GM19099 (cell line): ENCODE data around the gene NOXA1.

Experiments
- POLR2A ChIP-seq: IDR thresholded peaks from 3 replicates; pipeline ENCODE4 v1.6.1; 2011; ENCODE audit warnings: low read depth; ENCODE audit not compliant: insufficient read length; ENCODE audit errors: extremely low read depth

The NOXA1 gene

DNA sequence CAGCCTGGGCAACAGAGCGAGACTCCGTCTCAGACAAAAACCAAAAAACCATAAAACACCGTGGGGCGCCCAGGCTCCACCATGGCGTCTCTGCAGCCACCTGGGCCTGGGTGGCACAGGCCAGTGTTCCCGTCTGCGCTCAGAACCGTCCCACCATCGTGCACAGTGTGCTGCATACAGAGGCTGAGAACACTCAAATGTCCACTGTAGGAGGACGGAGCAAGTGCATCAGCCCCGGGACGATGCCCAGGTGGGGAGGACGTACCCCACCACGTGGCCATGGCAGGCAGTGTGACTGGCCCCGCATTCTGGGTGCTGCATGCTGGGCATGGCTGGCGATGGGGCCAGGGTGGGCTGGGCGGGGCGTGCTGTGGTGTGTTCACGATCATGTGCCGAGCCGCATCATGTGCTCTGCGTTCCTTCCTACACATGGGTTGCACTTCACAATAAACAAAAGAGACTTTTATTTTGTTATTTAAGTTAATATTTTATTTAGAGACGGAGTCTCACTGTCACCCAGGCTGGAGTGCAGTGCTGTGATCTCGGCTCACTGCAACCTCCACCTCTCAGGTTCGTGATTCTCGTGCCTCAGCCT, 38.0 kb upstream of the NOXA1 start:
- TF ChIP-seq POLR2A, result no peak

DNA sequence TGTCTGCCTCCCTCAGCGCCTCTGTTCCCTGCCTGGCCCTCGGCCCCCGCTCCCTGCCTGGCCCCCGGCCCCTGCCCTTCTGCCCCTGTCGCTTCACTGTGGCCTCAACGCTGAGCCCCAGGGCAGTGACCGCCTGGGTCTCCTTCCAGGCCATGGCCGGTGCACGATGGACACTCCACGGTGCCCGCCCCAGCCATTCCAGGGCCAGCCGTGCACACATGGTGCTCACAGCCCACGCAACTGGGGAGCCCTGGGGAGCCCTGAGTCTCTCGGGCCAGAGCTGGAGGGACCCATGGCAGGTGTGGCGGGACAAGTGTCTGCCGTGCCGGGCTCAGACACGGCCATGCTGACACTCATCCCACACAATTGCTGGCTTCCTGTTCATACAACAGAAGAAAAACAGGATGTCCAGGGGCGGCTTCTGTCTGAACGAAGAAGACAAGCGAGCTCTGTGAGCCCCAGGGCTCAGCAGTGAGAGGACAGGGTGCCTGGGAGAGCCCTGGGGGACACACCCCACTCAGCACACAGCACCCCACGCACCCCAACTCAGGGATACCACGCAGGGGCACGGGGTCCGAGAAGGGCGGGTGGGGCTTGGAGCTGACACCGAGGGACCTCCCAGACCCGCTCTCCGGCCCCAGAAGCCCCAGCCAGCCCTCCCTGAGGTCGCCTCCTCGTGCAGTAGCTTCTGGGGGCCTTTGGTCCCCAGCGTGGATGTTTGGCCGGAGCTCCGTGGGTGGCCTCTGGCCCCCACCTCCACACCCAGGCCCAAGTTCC, 35.9 kb upstream of the NOXA1 start:
- TF ChIP-seq POLR2A, result no peak

GRCh38 chr9:137387891-137388560, 35.2 kb upstream of the NOXA1 start:
- TF ChIP-seq POLR2A, result no peak

DNA sequence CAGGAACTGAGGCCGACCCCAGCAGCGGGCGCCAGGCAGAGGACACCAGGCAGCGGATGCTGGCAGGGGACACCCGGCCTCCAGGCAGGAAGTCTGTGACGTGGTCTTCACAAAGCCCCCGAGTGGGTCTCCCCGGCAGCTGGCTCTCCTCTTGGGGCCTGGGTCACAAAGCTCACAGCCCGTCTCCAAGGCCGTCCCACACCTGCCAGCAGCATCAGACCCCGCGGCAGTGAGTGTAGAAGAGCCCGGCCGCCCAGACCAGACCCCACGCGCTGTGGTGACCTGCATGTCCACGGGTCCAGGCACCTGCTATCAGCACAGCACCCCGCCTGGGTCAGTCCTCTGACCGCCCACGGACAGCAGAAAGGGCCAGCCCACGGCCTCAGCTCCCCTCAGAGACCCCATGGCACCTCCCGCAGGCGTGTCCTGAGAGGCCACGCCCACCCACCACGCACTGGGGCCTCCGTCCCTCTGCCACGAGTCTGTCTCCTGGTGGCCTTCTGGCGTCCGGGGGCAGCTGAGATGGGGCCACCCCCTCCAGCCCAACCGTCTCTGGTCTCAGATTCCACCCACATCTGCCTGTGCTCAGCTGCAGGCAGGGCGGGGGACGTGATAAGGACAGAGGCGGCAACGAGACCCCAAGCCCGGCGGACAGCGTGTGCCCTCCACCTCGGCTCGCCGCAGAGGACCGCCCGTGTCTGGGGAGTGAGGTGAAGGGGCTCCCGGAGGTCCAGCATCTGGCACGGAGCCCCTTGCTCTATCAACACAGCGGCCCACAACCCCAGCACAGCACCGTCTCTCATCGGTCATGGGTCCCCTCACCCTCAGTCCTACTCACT, 34.4 kb upstream of the NOXA1 start:
- TF ChIP-seq POLR2A, result no peak

- TF ChIP-seq POLR2A, result no peak
Measured at GRCh38 chr9:137389428-137389746, 33.8 kb upstream of the NOXA1 start.

GRCh38 chr9:137390553-137391410, 32.4 kb upstream of the NOXA1 start:
- no peak for TF ChIP-seq POLR2A

GRCh38 chr9:137391411-137391754, 31.8 kb upstream of the NOXA1 start:
- no peak for TF ChIP-seq POLR2A

DNA sequence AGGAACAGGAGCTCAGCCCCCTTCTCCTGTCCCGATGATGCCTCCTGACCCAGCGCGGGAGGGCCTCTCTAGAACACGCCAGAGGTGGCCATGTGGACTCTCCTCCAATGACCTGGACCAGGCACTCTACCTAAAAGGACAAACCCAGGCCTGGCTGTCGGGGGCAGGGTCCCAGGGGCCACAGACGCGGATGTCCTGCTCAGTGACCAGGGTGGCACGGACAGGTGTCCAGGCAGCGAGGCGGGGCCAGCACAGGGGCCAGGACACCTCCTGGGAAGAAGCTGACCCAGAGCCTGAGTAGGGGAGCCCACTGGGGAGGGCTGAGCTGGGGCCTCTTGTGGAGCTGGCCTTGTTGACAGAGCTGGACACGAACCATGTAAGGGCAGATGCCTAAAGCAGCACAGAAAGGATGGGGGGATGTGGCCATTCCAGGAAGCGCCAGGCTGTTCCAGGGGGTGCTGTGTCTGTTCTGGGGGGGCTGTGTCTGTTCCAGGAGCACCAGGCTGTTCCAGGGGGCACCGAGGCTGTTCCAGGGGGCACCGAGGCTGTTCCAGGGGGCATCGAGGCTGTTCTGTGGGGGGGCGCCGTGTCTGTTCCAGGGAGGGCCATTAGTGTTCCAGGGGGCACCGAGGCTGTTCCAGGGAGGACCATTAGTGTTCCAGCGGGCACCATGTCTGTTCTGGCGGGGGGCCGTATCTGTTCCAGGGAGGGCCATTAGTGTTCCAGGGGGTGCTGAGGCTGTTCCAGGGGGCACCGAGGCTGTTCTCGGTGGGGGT, 30.8 kb upstream of the NOXA1 start:
- no peak for TF ChIP-seq POLR2A

DNA sequence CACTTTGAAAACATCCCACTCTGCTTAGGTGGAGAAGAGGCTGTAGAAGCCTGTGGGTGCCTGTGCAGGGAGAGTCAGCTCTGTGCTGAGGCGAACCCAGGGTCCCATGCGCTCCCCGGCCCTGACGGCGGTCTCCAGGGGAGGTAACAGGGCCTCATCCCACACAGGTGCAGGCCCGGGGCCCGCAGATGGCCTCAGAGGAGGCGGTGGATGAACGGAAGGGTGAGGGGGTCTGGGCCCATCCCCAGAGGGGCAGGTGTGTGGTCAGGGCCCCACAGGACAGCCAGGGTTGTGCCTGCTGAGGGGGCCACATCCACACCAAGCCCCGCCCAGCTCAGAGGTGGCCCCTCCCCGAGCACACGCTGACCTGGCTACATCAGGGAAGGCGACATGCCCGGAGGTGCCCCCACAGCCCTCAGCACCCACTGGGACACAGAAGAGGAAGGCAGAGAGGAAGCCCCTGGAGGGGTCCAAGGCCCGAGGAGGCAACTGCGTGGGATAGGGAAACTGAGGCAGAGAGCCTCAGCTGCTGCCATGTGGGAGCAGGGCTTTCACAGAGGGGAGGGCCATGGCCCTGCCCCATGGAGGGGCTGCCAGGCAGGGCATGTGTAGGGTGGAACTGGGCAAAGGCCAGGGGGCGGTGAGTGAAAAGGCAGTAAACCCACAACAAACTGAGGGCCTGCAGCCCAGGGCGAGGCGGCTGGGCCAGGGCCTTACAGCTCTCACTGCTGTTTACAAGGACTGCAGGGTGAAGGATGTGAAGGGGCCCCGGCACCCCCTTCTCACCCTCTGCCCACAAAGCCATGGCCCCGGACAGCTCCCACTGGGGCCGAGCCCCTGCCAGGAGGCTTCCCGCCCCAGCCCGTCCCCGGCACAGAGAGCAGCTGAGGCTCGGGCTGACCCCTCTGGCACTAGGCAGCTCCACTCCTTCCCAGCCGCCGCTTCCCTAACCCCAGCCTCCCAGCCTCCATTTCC, 29.7 kb upstream of the NOXA1 start:
- TF ChIP-seq POLR2A, result no peak

DNA sequence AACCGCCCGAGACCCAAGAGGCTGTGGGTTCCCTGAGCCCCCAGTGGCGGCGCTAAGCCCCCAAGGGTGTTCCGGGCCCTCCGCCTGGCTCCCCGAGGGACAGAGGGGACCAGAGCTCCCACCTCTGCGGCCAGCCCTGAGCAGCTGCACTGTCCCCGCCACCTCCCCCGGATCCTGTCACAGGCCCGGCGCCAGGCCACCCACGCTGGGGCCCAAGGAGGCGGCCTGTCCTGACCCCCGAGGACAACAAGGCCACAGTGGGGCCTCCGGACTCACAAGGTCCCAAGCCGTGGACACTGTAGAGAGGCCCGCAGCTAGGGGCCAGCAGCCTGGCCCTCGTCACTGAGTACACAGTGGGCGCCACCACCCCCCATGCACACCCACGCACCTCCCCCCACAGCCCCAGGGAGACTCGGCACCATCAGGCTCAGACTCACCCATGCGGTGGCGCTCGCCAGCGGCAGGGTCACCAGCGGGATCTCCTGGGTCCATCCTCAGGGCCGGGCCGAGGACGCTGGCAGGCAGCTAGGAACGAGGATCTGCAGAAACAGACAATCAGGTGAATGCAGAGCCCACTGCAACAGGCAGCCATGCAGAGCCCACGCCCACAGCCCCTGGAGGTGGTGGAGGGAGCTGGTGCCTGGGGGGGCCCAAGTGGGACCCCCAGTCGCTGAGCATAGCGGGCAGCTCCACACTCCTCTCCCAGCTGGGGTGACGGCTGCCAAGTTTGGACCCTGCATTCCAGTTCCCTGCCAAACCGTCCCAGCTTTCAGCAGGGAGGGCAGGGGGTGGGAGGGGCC, 28.1 kb upstream of the NOXA1 start:
- no peak for TF ChIP-seq POLR2A

GRCh38 chr9:137395666-137396010, 27.6 kb upstream of the NOXA1 start:
- no peak for TF ChIP-seq POLR2A

GRCh38 chr9:137396227-137396626, 27.0 kb upstream of the NOXA1 start:
- TF ChIP-seq POLR2A, result no peak
